GM21360 (cell line): ENCODE results near the gene NFATC2.
"Not testable (repeated sequence)": the region's sequence is repeated elsewhere in the genome, so short reads cannot be mapped to it uniquely, and the experiment has no call there.

ENCODE experiments used
- ATAC-seq: cut with Tn5 transposase; IDR thresholded peaks from one replicate; pipeline ENCODE4 v1.9.1; 2021; ENCODE audit warnings: mild to moderate bottlenecking, moderate library complexity; ENCODE audit not compliant: unreplicated experiment

Gene NFATC2

DNA sequence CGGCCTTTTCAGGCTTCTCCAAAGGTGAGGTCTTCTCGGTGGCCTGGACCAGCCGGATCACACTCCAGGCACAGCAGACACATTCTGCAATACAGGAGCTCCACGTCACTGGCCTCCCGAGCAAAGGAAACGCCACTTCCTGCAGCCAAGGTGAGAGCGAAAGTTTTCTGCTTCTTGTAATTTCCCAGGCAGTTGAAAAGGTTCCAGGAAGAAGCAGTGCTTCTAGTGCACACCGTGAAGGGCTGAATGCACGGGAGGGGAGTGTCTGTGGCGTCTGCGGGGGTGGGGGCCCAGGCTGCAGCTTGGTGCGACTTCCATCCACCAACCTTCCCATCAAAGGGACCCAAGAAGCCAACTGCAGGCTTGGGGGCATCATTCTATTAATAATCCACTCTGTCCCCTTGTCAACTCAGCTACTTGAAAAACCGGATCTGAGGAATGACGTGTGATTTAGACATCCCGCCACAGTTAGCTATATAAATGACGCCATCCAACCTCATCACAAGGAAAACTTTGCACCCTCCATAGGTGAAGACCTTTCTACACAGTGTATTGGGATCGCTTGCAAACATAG lies 61.1 kb downstream of the NFATC2 start:
- no peak for ATAC-seq

DNA sequence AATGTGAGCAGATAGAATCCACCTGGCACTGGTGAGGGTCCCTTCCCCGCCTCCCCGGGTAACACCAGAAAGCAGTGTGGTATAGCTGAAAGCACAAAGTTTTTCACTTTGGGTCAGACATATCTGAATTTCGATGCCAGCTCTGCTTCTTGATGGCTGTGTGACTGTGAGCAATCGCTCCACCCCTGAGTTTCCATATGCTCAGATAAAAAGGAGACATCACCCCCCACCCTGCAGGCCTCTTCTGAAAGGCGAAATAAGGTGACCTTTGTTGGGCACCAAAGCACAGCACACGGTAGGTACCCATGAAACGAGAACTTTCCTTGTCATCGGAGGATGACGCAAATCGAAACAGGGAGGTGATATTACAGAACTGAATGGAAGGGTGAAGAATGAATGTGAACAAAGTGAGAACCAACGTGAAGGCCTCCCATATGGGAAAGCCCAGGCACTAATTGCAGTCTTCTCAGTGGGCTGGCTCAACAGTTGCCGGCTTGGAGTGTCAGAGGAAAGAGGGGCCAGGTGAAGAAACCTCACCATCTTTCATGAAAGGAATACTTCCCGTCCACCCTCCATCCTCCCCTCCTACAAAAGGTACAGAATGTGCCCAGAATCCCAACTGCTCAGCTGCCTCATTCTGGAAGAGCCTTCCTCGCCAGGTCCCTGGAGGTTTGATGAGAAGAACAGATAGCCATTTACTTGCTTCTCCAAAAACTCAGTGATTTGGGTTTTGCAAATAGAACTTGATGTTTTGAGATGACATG lies 61.8 kb downstream of the NFATC2 start:
- ATAC-seq: peak; percentile 76

DNA sequence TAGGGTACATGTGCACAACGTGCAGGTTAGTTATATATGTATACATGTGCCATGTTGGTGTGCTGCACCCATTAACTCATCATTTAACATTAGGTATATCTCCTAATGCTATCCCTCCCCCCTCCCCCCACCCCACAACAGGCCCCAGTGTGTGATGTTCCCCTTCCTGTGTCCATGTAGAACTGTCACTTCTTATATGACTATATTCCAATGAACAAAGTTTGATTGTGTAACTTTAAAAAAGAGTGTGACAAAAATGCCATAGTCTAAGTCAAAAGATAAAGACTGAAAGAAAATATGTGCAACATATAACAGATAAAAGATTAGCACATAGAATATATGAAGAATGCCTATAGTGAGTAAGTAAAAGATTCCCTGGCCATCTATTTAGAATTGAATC lies 66.4 kb downstream of the NFATC2 start:
- not testable (repeated sequence) for ATAC-seq

DNA sequence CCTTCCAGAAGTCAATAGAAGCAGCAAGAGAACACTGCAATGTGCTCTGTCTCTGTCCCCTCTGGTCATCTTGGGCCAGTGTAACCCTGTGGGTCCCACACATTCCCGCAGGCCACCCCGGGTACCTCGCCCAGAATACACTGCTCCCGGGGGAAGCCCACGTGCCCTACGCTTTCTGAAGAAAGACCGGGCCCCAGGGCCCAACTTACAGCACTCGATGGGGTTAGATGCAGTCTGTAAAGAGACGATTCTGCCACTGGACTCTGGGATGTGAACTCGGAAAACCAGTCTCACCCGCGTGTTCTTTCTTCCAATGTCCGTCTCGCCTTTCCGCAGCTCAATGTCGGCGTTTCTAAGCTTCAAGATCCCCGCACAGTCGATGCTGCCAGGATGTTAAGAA lies 68.7 kb downstream of the NFATC2 start:
- ATAC-seq: no peak

DNA sequence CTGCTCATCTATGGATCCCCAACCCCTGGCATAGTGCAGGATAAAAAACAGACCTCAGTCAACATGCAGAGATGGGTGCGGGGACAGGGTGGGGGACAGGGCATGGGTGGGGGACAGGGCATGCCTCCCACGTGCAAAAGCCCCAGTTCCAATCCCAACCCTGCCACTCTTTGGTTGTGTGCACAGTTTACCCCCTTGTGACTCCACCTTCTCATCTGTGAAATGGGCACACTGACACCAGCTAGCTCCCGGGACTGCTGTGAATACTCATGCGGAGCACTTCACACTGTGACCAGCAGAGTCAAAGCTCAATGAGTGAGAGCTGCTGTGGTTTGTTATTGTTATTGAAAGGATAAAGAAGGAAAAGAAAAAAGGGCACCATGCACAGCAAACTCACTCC lies 69.3 kb downstream of the NFATC2 start:
- ATAC-seq: no peak

DNA sequence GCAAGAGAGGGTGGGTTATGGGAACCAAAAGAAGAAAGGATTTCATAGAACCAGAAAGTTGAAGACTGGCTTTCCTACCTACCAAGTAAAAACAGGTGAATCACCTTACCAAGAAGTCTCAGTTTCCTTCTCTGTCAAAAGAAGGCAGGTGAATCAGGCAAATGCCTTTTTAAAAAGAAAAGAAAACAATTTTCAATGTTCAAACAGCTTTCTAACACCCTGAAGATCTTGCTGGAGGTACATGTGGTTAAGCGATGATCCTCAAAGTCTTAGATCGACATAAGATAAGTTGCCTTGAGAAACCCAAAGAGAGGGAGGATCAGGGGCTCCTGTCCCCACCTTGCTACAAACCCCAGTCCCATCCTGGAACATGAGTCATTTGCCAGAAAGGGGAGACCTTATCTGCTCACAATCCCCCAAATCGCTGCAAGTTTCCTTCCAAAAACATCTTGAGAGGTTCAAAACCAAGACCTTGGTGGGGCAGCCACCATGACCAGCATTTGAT lies 71.6 kb downstream of the NFATC2 start:
- ATAC-seq: no peak

DNA sequence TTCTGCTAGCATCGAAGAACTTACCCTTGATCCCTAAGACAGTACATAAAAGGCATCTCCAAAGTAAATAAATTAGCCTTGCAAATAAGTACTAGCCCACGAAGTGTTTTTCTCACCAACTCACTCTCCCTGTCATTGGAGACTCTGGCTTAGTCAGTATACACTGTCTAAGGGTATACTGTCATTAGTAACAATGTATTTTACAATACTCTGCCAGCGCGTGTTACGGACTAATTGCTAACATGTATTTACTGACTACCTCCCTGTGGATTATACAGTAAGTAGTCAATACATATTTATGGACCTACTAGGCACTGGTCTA lies 72.1 kb downstream of the NFATC2 start:
- ATAC-seq: no peak

DNA sequence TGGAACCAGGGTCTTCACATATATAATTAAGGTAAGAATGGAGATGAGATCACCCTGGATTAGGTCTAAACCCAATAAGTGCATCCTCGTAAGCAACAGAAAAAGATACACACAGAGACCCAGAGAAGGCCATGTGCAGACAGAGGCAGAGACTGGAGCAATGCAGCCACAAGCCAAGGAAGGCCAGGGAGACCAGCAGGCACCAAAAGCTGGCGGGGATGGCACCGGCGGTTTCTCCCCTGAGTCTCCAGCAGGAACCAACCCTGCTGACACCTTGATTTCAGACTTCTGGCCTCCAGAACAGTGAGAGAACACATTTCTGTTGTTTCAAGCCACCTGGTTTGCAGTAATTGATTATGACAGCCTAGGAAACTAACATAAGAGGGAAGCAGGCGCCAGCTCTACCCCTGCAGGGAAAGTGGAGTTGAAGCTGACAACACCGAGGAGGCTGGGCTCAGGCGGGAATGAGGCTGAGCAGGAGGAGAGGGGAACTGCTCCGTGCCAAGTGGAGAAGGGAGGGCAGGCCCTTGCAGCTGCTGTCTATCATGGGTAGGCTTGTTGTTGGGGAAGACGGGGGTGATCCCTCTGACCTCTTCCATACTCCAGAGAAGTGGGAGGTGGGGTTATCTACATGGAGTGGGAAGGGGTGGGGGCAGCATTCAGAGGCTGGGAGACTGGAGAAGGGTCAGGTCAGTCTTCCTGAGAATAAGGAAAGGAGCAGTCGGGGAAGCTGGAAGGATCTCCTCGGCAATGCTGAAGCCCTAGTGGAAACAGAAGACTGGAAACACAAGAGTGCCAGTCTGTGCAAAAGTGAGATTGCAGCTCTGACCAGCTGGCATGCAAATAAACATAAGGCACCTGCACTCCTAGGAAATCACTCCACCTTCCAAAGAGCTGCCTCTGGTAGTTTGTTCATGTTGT lies 72.7 kb downstream of the NFATC2 start:
- no peak for ATAC-seq

DNA sequence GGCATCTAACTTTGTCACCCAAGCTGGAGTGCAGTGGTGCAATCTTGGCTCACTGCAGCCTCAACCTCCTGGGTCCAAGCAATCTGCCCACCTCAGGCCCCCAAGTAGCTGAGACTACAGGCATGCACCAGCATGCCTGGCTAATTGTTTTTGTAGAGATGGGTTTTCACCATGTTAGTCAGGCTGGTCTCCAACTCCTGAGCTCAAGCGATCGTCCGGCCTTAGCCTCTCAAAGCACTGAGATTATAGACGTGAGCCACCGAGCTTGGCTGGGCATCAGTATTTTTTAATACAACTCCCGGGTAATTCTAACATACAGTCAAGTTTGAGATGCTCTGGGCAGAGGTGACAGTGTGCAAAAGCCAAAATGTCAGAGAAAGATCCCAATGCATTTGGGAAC lies 73.5 kb downstream of the NFATC2 start:
- ATAC-seq: no peak

DNA sequence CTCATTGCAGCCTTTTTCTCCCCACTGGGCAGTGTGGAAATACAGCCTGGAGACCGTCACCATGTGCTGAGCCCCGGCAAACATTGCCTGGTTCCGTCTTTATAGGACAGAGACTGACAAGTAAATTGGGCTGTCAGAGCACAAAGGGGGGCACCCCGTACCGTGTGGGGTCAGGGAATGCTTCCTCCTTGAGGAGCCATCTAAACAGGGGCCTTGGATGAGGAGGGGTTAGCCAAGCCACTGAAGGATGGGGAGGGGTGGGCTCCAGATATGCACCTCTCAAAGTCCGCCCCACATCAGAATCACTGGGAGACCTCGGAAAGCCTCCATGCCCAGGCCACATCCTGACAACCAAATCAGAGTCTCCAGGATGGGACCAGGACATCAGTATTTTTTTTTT lies 73.9 kb downstream of the NFATC2 start:
- ATAC-seq: no peak

DNA sequence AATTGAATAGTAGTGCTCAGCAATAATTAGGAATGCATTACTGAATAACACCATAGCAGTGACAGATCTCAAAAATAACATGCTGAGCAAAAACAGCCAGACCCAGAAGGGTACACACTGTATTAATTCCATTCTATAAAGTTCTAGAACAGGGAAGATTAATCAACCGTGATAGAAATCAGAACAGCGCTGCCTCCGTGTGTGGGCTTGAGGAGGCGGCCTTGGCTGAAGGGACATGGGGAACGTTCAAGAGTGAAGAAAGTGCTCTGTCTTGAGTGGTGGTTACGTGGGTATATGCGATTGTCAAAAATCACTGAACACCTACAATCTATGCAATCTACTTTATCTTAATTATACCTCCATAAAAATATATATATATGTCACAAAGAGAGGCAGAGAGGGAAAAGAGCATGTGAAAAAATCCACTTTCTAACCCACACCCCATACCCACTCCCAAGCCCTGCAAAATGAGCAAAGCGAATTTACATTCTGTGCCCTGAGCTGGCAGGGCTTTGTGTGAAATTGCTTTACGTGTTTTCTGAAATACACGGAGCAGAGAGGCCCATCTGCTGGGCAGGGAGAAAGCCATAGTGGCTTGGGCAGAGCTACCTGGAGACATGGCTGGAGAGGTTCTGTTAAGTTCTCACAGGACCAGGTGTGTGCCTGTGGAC lies 74.4 kb downstream of the NFATC2 start:
- ATAC-seq: no peak

DNA sequence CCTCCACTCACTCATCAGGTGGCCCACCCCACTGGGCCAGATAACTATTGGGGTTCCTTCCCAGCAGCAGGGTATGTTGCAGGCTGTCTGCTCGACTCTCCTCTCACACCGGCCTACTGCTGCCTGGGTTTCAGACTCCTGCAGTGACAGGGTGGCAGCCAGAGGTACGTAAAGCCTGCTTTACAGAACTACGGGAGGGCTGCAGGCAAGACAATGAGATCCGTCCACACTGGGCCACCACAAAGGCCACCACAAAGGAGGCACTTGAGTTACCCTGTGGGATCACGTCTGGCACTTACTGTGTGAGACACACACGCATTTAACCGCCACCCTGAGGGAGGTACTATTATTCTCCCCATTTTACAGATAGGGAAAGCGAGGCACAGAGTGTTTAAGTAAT lies 78.5 kb downstream of the NFATC2 start:
- no peak for ATAC-seq

DNA sequence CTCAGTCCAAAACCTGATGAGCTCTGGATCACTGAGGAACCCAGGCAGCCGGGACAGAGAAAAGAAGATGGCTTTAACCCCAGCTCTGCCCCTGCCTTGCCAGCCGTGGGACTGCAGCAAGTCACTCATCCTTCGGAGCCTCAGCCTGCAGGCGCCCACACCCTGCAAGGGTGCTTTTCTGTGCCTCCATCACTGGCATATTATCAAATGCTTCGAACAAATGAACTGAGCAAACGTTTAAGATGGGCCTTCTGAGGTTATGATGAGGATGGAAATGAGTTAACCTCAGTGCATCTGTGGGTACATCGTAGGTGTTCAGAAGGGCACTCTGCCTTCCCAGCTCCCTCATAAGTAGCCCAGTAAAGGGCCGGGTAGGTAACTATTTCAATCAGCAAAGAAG lies 79.0 kb downstream of the NFATC2 start:
- ATAC-seq: no peak

DNA sequence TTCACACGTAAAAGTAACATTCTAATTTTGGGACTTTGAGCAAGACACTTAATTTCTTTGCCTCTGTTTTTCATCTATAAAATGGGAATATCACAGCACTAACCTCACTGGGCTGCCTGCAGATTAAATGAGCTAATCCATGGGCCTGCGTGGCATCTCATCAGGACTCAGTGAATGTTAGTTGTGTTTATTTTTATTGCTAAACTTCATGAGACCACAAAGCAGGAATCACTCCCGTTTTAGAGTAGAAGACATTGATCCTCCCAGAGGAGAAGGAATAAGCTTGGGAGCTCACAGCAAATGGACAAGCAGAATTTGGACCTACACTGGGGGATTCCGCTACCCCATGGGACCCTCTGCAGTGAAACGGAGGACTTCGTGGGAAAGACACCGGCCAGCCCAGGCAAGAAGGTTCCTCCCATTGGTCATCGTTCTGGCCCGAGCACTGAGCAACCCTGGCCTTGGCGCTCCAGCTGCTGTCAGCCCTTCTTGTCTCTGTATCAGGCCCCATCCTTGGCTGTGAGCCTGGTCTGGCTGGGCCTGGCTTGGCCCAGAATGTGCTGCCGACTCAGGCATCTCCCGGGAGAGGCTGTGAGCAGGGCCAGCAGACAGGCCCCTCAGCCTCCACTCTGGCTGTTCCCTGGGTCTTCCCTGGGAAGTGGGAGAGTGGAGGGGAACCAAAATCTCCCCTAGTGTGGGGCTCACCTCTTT lies 79.8 kb downstream of the NFATC2 start:
- no peak for ATAC-seq

DNA sequence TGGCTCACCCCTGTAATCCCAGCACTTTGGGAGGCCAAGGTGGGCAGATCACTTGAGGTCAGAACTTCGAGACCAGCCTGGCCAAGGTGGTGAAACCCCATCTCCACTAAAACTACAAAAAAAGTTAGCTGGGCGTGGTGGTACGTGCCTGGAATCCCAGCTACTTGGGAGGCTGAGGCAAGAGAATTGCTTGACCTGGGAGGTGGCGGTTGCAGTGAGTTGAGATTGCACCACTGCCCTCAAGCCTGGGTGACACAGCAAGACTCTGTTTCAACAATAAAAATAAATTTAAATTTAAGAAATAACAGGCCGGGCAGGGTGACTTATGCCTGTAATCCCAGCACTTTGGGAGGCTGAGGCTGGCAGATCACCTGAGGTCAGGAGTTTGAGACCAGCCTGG lies 80.7 kb downstream of the NFATC2 start:
- ATAC-seq: not testable (repeated sequence)

DNA sequence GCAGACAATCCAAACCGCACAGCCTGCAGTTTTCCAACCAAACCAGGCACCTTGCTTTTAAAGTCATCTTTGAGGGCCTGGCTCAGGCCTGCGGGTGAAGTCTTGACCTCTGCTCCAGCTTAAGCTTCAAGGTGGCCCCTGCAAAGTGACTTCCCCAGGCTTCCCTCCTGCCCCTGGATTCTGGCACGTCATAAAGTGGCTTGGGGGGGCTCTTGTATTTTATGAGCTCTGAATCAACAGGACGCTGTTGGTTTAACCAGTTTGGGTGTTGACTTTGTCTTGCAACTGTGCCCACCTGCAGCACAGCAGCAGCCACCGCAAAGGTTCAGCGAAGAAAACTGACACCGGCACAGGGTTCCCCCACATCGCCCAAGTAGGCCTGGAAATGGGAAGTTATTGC lies 81.2 kb downstream of the NFATC2 start:
- ATAC-seq: no peak

DNA sequence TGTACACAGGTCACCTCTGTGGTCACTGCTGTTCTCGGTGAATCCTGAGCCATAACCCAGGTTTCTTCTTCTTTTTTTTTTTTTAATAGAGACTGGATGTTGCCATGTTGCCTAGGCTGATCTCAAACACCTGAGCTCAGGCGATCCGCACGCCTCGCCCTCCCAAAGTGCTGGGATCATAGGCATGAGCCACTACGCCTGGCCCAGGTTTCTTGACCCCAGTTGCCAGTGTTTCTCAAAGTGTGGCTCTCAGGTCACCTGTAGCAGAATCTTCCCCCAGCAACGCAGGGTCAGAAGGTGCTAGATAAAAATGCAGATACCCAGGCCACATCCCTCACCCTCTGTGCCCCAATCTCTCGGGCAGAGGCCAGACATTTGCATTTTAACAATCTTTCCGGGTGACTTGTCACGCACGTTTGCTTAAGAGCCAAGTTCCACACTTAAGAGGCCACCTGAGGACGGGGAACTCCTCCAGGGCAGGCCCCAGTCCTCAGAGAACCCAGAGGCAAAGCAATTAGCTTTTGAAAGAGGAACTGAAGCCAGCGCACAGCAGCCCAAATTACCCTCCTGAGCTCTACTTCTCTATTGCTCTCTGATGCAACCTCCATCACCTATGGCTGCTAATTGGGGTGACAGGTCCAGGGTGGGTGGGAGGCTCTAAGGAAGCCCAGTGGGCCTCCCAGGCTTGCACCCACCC lies 81.8 kb downstream of the NFATC2 start:
- peak; percentile 92 for ATAC-seq

DNA sequence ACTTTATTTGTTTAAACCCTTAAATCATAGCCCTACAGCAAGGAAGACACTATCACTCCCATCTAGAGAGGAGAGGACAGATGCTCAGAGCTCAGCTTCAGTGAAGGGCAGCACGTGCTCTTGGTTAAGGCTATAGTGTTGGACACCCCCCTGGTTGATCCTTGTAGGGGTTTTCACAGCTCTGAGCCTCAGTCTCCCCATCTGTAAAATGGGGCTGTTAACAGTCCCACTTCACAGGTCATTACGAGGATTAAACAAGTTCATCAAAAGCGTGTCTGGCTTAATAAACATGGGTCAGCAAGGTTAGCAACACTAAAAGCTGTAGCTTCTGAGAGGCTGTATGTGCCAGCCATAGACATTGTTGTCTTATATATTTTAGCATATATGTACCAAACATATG lies 82.4 kb downstream of the NFATC2 start:
- no peak for ATAC-seq

DNA sequence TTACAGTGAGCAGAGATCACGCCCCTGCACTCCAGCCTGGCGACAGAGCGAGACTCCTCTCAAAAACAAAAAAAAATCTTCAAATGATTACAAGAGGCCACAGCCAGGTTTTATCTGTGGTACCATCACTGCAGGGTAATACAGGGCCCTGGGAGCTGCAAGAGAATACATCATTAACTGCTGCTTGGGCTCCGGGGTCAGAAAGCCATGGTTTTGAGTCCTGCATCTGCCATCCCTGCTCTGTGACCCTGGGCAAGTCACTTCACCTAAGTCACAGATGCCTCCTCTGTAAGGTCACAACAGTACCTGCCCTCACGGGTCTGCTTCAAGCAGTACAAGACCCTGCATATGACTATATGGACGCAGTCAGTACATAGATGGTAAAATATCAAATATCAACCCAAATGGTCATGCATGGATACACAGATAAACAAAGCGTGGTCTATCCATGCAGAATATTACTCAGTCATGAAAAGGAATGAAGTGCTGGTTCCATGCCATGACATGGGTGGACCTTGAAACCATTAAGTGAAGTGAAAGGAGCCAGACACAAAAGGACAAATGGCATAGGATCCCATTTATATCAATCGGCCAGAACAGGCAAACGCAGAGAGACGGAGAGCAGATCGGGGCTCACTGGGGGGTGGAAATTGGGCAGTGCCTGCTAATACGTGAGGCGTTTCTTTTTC lies 83.6 kb downstream of the NFATC2 start:
- no peak for ATAC-seq
